NCI-H2227 treated with DMSO at 0.1 percent for 48 hours (cell line): Measurements from ENCODE around the gene TRAPPC4.
"Not testable (repeated sequence)": the region's sequence is repeated elsewhere in the genome, so short reads cannot be mapped to it uniquely, and the experiment has no call there.

ENCODE experiments used
- DNase-seq: peaks from one replicate; lab custom pipeline; 2025; lab: John Stamatoyannopoulos, UW

Gene TRAPPC4

DNA sequence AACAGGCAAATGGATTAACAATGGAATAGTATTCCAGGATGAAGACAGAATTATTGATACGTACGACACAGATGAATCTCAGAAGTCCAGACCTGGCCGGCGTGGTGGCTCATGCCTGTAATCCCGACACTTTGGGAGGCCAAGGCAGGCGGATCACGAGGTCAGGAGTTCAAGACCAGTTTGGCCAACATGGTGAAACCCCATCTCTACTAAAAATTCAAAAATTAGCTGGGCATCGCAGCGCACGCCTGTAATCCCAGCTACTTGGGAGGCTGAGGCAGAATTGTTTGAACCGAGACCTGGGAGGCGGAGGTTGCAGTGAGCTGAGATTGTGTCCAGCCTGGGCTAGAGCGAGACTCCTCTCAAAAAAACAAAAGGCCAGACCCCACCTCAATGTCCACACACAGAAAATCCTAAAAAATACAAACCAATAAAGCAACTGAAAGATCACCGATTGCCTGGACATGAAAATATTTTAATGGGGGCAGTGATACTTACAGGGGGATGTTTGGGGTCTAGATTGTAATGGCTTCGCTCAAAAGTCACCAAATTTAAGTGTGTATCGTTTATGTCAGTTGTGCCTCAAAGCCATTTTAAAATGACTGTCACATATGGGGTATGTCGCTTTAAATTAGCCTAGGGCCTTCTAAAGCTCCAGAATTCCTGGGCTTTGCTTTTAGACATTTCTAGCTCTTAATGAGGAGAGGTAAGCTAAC lies 4.2 kb upstream of the TRAPPC4 start:
- no peak for DNase-seq

DNA sequence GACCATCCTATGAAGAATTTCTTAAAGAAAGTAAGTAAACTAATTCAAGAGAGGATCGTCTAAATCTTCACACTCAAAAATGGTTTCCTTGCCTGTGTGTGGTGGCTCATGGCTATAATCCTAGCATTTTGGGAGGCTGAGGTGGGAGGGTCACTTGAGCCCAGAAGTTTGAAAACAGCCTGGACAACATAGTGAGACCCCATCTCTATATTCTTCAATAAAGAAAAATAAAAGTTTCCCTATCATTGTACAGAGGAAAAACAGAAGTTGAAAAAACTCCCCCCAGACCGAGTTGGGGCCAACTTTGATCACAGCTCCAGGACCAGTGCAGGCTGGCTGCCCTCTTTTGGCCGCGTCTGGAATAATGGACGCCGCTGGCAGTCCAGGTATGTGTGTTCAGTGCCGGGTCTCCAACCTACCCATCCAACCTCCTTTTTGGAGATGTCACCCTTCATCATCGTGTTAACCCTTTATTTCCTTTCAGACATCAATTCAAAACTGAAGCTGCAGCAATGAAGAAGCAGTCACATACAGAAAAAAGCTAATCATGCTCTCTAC lies 3.4 kb upstream of the TRAPPC4 start:
- no peak for DNase-seq

DNA sequence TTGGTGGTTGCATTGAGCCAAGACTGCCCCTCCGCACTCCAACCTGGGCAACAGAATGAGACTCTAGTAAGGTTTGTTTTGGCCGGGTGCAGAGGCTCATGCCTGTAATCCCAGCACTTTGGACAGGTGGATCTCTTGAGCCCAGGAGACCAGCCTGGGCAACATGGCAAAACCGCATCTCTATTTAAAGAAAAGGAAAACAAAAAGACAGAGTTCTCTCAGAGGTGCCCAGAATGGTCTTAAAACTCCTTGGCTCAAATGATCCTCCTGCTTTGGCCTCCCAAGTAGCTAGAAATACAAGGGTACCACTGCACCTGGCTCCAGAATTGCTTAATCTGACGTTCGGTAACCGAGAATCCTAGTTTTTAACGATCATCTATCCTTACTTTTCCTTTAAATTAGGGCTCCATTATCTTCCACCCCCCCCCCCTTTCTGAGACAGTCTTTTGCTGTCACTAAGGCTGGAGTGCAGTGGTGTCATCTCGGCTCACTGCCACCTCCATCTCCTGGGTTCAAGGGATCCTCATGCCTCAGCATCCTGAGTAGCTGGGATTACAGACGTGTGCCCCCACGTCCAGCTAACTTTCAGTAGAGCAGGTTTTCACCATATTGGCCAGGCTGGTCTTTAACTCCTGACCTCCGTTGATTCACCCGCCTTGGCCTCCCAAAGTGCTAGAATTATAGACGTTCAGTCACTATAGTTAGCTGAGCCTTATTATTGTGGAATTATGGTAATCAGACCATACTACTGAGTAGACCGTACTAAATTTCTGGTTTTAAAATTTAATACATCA lies 2.2 kb upstream of the TRAPPC4 start:
- no peak for DNase-seq

DNA sequence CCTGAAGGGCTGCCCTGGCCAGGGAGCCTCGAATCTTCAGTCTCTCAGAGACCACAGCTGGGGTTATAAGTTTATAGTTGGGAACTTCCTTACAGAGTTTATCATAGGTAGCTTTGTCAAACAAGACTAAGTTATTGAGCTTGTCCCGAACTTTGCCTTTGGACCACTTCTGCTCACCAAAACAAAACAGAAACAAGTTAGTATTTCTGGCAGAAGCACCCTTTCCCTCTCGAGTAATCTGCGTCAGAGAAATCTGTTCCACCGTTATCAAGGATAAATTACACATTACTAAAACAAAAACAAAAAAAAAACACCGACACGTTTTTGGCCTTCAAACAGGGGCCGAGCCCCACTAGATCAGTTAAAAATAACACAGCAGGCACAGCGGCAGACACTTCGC lies 1.2 kb upstream of the TRAPPC4 start:
- not testable (repeated sequence) for DNase-seq

DNA sequence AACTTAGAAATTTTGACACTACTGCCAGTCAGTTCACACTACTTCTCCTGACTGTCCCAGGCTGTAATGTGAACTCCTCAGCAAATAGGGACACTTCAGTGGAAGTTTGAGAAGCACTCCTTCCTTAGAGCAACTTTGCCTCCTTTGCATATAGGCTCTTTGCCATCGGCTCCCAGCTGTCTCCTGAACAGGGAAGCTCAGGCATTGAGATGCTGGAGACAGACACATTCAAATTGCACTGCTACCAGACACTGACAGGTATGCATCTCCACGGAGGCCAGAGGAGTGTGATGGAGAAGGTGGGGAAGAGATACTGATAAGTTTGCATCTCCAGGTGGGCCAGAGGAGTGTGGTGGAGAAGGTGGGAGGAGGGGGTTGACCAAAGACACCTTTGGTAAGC lies 1.4 kb downstream of the TRAPPC4 start:
- no peak for DNase-seq

DNA sequence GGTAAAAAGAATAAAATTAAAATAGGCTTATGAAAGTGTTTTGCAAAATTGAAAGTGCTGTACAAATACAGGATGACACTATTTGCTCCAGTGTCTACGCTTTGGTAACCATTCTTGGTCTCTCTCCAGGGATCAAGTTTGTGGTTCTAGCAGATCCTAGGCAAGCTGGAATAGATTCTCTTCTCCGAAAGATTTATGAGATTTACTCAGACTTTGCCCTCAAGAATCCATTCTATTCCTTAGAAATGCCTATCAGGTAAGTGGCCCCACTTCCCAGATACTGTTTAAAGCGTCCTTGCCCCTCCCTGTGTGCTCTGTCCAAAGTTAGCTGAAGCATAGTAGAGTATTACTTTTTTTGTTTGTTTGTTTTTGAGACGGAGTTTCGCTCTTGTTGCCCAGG lies 3.1 kb downstream of the TRAPPC4 start:
- DNase-seq: no peak

DNA sequence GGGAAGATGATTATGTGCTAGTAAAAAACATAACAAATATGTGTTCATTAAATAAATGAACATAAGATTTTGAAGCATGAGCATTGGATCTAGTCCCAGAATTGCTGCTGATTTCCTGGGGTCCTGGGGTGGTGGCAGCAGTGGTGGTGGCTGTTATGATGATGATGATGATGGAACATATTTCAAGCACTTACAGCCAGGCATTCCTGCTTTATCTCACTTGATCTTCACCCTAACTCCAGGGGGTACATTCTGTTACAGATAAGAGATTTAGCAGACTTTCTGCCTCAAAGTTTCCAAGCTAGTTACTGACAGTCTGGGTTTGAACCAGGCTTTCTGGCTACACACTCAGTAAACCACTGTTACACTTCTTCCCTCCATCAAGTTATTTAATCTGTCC lies 5.2 kb downstream of the TRAPPC4 start:
- DNase-seq: no peak

DNA sequence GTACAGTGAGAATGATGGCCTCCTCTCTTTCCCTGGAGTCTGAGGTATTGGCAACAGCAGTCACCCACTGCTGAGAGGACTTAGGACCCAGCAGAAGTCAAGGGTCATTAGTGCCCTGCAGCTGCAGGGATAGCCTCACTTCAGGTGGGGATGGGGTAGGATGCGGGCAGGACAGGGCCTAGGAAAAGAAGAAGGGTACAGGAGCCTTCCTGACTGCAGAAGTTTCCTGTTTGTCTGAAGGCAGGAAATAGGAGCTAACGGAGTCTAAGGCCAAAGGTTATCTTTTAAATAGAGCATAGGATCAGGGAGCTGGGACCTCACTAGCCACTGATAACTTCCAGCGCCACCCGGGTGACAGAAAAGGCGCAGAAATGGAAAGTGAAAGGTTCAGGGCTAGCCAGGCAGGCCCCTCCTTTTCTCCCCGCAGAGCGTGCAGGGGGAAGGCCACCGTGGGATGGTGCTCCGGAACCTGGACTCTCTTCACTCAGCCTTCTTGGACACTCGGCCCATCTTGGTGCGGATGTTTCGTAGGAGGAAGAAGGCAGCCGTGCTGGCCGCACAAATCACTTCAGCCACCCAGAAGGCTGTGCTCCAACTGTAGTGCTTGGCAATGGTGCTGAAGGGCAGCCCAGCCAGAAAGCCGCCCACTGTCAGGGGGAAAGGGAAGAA lies 6.0 kb downstream of the TRAPPC4 start:
- DNase-seq: no peak

DNA sequence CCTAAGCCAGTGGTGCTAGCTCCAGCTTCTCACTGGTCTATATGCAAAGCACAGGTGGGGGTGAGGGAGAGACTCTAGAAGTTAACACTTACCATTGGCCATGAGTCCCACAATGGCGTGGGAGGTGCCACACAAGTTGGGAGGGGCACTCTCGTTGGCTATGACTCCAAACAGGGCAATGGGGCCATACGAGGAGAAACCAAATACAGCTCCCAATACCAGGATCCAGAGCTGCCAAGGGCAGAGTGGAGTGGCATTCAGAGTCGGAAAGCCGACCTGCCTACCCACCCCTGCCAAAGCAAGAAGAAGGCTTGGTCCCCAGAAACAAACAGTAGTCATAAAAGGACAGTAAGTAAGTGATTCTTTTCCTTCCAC lies 6.5 kb downstream of the TRAPPC4 start:
- DNase-seq: no peak

DNA sequence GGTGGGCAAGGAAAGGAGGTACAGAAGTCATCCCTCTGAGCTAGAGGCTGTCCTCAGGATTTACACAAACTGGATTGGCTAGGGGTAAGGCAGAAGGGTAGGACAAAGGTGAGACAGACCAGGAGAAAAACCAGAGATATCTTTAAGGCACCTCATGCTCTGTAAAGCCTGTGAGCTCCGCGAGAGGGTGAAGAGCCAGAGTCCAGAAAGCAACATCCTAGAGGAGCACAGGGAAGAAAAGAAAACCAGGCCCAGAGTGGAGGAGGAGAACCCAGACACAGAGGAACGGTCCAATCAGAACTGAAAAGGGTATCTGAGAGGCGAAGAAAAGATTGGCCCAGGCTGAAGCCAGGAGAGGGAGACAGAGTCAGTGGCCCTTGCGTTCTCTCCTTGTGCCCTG lies 7.0 kb downstream of the TRAPPC4 start:
- no peak for DNase-seq

DNA sequence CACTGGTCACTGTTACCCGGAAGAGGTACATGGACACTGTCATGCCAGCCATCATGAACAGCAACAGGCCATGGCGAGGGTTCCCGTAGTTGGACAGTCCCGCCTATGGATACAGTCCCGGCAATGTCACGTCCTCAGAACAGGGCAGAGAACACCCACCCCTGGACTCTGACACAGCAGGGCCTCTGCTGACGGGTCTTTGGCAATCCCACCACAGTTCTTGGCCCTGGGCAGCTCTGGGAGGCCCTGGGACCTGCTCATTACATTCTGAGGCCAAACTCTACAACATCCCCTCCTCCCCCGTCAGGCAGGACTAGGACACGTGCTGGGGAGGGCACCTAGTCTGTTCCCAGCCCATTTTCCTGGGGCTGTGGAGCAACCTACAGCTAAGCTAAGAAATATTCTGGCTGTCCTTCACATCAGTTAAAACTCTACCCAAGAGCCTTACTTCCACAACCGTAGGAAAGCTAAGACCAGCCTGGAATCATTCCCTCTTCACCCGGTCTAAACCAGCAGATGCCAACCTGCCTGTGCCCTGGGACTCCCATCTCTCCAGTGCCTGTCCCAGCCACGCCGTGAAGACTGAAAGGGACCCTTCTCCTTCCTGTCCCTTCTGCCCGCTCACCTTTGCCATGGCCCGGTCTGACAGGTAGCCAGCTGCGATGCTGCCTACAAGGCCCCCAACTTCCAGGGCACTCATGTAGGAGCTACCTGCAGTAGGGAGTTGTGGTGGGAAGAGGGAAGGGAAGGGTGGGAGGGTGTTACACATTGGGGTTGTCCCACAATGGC lies 7.6 kb downstream of the TRAPPC4 start:
- no peak for DNase-seq

DNA sequence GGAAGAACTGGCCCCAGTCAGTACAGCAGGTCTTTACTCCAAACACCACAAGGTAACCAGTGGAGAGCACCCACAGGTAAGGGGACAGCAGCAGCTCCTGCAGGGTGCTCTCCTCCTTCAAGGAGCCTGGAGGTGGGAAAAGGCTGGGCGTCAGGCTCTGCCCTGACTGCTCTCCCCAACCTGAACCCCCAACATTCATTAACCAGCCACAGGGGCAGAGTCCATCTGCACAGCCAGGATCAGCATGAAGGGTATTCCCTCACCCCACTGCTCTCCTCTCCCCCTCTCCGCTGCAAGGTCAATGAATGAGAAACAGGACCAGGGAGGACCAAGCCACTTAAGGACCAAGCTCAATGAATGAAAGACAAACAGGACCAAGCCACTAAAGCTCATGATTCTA lies 8.4 kb downstream of the TRAPPC4 start:
- DNase-seq: no peak

DNA sequence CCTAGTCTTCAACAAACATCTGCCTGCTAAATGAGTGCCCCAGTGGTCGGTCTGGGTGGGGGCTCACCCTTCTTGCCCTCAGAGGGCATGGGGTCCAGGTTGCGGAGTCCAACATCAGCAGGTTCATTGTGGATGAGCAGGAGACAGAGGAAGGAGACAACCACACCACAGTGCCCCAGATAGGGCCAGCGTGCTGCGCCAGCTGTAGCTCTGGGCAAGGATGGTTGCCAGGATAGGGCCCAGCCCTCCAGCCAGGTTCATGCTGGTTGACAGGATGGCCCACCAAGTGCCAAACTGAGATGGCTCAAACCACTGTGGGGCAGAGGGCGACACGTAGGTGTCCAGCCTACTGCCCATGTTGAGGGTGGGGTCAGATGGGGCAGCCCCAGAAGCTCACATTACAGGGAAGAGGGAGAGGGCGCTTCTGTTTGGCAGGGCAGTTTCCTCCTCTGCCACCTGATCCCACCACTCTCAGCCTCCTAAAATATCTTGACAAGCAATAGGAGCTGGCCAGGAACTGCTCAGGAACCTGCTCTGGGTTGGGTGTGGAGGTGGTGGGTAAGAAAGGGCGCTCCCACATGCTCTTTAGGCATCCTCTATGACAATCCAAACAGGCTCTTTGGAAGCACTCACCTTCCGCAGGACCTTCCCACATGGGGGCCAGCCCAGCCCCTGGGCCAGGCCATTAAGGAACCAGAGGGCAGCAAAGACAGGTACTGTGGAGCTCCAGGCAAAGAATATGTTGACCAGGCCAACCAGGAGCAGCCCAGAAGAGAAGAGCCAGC lies 9.2 kb downstream of the TRAPPC4 start:
- no peak for DNase-seq

DNA sequence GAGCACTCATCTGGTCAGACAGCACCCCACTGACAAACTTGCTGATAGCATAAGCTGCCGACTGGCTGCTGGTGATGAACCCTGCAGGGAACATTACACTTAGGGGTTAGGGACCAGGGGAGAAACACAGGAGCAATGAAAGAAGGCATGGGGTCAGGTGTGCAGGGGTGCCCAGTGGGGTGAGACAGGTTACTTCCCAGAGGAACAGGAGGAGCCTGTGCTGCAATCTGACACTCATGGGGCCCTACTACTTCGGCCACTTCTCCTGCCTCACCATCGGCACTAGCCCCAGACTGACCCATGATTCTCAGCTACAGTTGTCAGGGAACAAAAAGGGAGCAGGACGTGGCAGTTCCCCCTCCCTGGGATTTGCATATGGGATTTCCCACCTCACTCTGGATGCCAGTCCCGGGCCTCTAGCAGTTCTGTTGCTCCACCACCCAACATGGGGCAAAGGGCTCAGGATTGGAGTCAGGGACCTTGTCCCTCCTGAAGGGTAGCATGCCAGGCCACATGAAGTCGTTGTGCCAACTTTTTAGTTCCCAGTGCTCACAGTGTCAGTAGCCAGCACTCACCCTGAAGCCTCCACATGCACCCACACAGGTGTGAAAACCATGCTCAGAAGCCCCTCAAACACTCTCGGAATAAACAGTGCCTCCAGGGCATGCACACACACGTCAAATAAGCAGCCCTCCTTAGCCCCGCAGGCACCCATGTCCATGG lies 9.9 kb downstream of the TRAPPC4 start:
- no peak for DNase-seq

DNA sequence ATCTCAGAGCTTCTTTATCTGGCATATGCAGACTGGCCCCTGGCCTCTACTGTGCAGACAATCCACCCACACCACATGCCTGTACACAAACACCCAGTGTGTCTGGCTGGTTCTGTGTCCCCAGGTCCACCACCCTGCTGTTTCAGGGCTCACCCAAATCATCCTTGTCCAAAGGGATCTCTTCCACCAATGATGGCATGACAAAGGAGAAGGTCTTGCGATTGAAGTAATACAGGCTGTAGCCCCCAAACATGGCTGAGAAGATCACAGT lies 10.4 kb downstream of the TRAPPC4 start:
- DNase-seq: no peak

DNA sequence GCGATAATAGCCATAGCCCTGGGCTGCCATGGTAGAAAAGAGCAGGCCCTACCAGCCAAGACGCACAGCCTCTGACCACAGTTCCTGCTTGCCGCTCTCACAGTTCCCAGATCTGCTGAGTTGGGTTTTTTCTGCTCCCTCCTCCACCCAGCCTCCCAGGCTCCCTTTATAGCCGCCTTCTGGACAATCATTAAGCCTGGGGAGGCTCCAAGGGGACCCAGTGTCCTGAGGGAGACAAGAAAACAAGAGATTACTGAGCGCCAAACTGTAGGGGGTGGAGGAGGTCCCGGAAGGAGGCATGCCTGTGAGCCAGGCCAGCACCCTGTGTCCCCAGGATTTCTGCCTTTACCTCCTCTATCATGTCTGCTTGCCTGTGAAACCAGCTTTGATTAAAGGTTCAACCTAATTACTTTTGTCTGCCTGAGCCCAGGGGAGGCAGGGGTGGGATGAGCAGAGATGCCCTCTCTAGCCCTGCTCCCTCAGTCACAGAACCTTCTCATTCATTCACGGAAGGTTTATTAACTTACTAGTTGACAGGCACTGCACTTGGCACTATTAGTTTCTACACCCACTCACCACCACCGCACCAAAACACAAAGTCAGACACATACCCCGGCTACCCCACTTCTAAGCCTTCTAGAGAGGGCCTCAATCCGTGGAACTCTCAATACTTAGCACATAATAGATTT lies 10.9 kb downstream of the TRAPPC4 start:
- DNase-seq: no peak

DNA sequence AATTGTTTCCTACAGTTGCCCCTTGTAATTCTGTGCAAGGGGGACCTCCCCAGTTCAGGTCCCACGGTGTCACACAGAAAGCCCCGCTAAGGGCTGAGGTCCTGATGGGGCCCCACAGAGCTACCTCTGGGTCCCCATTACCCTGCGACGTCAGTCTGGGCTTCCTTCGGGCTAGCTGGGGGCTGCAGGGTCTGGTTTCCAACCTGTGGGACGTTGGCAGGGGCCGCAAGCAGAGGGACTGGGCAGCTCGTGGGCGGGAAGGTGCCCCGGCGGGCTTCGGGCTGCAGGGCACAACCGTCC lies 11.4 kb downstream of the TRAPPC4 start:
- no peak for DNase-seq

DNA sequence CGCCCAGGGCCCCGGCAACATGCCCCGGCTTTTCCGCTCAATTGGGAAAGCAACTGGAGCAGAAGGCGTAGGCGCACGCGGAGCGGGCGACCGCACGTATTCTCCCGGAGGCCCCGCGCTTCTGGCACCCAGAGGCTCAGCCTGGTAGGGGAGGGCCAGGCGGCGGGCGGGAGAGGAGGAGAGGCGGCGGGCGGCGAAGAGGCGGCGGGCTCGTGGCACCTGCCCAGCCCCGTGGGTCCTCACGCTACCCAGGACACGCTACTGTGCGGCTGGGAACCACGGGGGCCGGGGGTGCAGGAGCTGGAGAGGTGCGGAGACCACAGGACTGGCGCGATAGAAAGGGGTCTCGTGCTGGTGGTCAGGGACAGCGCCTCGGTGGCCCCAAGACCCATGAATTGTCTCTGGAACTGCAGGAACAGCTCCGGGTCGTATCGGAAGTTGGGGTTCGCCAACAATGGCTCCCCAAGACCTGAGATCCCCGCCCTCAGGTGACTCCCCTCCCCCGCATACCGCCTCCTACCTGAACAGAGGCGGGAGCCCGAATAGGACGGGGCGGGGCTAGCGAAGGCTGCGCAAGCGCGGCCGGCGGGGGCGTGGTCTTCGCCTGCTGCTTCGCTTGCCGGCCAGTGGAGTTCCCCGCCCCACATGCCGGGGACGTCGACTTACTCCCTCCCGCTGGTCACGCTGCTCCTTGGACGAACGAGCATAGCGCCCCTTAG lies 11.9 kb downstream of the TRAPPC4 start, which contains the start of gene SLC37A4:
Gene SLC37A4, minus strand, starts transcription at position 549 of the 719 bp plus-strand sequence.
- peak; percentile 87 for DNase-seq

DNA sequence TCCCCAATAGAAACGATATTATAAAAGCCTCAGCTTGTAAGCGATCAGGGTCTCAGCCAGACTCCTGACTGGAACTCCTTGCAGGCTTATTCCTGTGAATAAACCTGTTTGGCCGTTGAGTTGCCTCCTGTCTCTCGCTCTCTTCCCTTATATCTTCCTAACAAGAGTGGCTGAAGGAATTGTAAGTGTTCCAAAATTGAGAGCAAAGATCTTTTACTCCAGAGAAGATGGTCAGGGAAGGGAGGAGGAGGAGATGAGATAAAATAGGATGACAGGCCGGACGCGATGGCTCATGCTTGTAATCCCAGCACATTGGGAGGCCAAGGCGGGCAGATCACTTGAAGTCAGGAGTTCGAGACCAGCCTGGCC lies 13.3 kb downstream of the TRAPPC4 start:
- no peak for DNase-seq

DNA sequence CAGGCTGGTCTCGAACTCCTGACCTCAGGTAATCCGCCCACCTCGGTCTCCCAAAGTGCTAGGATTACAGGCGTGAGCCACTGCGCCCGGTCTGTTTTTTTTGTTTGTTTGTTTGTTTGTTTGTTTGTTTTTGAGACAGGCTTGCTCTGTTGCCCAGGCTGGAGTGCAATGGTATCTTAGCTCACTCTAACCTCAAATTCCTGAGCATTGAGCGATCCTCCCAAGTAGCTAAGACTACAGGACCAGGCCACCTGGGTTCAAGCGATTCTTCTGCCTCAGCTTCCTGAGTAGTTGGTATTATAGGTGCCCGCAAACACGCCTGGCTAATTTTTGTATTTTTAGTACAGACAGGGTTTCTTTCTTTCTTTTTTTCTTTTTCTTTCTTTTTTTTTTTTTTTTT lies 14.9 kb downstream of the TRAPPC4 start:
- DNase-seq: not testable (repeated sequence)
